Body of pancreas (tissue), 4 donors: ENCODE measurements around the gene MRPL24.

Experiments
- POLR2A ChIP-seq, 3 donors: fragments of 450-650 bp; IDR thresholded peaks; one replicate each; pipeline ENCODE4 v1.6.1; 2016; ENCODE audit warnings: antibody characterized with exemption in 3 of 3, mild to moderate bottlenecking in 2 of 3
- TF ChIP-seq, protein P1 (sequence below), 7 experiments: fragments of 450-650 bp in 4 of 7; fragments of 200-600 bp in 3 of 7; sonication (generic) in 3 of 7; IDR thresholded peaks; one replicate each; pipeline ENCODE4 v1.5.1; 2016 to 2019; ENCODE audit warnings: antibody characterized with exemption in 7 of 7

DNA sequence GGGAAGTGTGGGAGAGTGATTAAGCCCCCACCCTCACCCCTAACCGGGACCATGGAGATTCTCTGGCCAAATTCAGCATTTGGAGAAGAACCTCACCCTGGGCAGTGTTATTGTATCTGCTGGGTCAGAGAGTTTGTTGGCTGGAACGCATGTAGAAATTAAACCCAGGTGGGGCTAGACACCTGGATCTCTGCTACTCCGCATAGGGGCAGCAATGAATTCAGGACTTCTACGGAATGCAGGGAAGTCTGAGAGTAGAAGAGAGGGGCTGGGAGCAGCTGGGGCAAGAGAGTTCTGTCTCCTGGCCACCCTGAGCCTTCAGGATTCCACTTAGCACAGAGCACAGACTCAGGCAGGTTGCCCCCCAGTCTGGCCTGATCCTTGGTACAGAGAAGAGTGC is 31.9 kb downstream of the MRPL24 start:
- TF ChIP-seq, protein P1, sequence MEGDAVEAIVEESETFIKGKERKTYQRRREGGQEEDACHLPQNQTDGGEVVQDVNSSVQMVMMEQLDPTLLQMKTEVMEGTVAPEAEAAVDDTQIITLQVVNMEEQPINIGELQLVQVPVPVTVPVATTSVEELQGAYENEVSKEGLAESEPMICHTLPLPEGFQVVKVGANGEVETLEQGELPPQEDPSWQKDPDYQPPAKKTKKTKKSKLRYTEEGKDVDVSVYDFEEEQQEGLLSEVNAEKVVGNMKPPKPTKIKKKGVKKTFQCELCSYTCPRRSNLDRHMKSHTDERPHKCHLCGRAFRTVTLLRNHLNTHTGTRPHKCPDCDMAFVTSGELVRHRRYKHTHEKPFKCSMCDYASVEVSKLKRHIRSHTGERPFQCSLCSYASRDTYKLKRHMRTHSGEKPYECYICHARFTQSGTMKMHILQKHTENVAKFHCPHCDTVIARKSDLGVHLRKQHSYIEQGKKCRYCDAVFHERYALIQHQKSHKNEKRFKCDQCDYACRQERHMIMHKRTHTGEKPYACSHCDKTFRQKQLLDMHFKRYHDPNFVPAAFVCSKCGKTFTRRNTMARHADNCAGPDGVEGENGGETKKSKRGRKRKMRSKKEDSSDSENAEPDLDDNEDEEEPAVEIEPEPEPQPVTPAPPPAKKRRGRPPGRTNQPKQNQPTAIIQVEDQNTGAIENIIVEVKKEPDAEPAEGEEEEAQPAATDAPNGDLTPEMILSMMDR (IDR thresholded peaks at IDR 0.05), result no peak
- no peak for TF ChIP-seq POLR2A (IDR thresholded peaks at IDR 0.05)
